OCI-LY7 (cell line): ENCODE data around the gene QSOX1. TPM values are rescaled to one million over a fixed set of nuclear protein-coding genes. Genes with fewer than 3 reads are reported as not detected.

Source experiments
- BruUV-seq: library from RNA; stranded (reverse); fragments of 400-500 nt; replicated peaks from 2 replicates; lab custom pipeline; 2021; lab: Mats Ljungman, UMichigan
- CTCF ChIA-PET: fragments of 300-600 bp; sonication (Branson Sonifier 250); formaldehyde crosslinking; loops from one replicate; lab custom pipeline; 2022; ENCODE audit warnings: antibody characterized with exemption; ENCODE audit not compliant: unreplicated experiment; lab: Charles Lee
- POLR2A ChIA-PET: fragments of 300-600 bp; sonication (Branson Sonifier 250); formaldehyde crosslinking; loops from one replicate; lab custom pipeline; 2022; ENCODE audit warnings: antibody characterized with exemption; lab: Charles Lee
- DNase-seq: peaks from one replicate; pipeline ENCODE4 v3.0.0-alpha.2; 2015; ENCODE audit warnings: low spot score
- H2AFZ ChIP-seq: fragments of 200-600 bp; sonication (generic), shearing (Covaris generic); 2 replicates; pipeline ENCODE4 v1.6.1; 2014; ENCODE audit warnings: mild to moderate bottlenecking, antibody characterized with exemption, low read length, moderate library complexity
- H3K27ac ChIP-seq: fragments of 200-600 bp; sonication (generic); 2 replicates; pipeline ENCODE4 v1.5.1; 2014; ENCODE audit warnings: mixed run types, low read depth, mild to moderate bottlenecking, moderate library complexity, low read length, inconsistent platforms; ENCODE audit not compliant: poor library complexity, severe bottlenecking
- H3K36me3 ChIP-seq: fragments of 200-600 bp; sonication (generic); 2 replicates; pipeline ENCODE4 v1.6.1; 2014; ENCODE audit warnings: mild to moderate bottlenecking, antibody characterized with exemption, low read length, moderate library complexity, mixed read lengths; ENCODE audit not compliant: insufficient read depth
- H3K4me1 ChIP-seq: fragments of 200-600 bp; sonication (generic); 2 replicates; pipeline ENCODE4 v1.5.1; 2014; ENCODE audit warnings: mild to moderate bottlenecking, low read length; ENCODE audit not compliant: insufficient read depth, poor library complexity, severe bottlenecking
- H3K4me2 ChIP-seq: fragments of 200-600 bp; sonication (generic); 2 replicates; pipeline ENCODE4 v1.6.1; 2014; ENCODE audit warnings: mild to moderate bottlenecking, low read length
- H3K4me3 ChIP-seq: fragments of 200-600 bp; sonication (generic); 2 replicates; pipeline ENCODE4 v1.5.1; 2014; ENCODE audit warnings: mild to moderate bottlenecking, low read depth, low read length; ENCODE audit not compliant: poor library complexity, severe bottlenecking
- H3K79me2 ChIP-seq: fragments of 200-600 bp; sonication (generic); 2 replicates; pipeline ENCODE4 v1.6.1; 2016; ENCODE audit warnings: low read depth, mild to moderate bottlenecking, low read length, moderate library complexity, mixed read lengths; ENCODE audit not compliant: insufficient read depth
- H3K9me2 ChIP-seq: fragments of 200-600 bp; sonication (generic); 2 replicates; pipeline ENCODE4 v1.6.1; 2016; ENCODE audit warnings: mild to moderate bottlenecking, low read length, mixed read lengths; ENCODE audit not compliant: insufficient read depth
- H3K9me3 ChIP-seq: fragments of 200-600 bp; sonication (generic); 2 replicates; pipeline ENCODE4 v1.6.1; 2014; ENCODE audit warnings: mild to moderate bottlenecking, mixed run types, low read length, mixed read lengths
- H4K20me1 ChIP-seq: fragments of 200-600 bp; sonication (generic); 2 replicates; pipeline ENCODE4 v1.6.1; 2014; ENCODE audit warnings: mild to moderate bottlenecking, antibody characterized with exemption, low read length, moderate library complexity, mixed read lengths; ENCODE audit not compliant: insufficient read depth
- CTCF ChIP-seq: fragments of 200-600 bp; sonication (generic); conservative IDR thresholded peaks from 2 replicates; pipeline ENCODE4 v1.5.1; 2014; ENCODE audit warnings: mild to moderate bottlenecking, antibody characterized with exemption, low read length, moderate library complexity, mixed read lengths
- EZH2phosphoT487 ChIP-seq: fragments of 200-600 bp; sonication (generic); IDR thresholded peaks from 2 replicates; pipeline ENCODE4 v1.6.1; 2018; ENCODE audit warnings: low read depth, borderline replicate concordance, mild to moderate bottlenecking, mixed run types, antibody characterized with exemption, low read length, moderate library complexity, mixed read lengths
- intact Hi-C: fragments of 100-400 bp; cut with micrococcal nuclease; formaldehyde crosslinking; loops from one replicate; pipeline ENCODE4 v1.10.0; 2022; ENCODE audit not compliant: unreplicated experiment
- total RNA-seq, 2 experiments: library from RNA; depleted of rRNA in 1 of 2; stranded (reverse); fragments of >200 nt in 1 of 2; shearing (Covaris generic) in 1 of 2; gene quantifications; 2 replicates each; pipeline ENCODE4 v1.2.3, GENCODE V29; 2014 to 2022

QSOX1 gene
- total RNA-seq, 2 experiments from 2014 or later: 8.4 to 23.6 TPM

GRCh38 chr1:180204231-180204630, 49.6 kb downstream of the QSOX1 start:
- H3K36me3 ChIP-seq: no peaks in the 10 kb centered on the region
- no peak overlapping the region for H3K27ac ChIP-seq
- no peaks in the 10 kb centered on the region for H3K9me3 ChIP-seq
- H2AFZ ChIP-seq: no peak overlapping the region
- H3K4me1 ChIP-seq: no peaks in the 10 kb centered on the region
- TF ChIP-seq CTCF: no peak
- TF ChIP-seq EZH2phosphoT487: no peak
- no peak overlapping the region for H3K4me3 ChIP-seq
- CTCF ChIA-PET: no interaction called here
- no peak for DNase-seq
- no peaks in the 10 kb centered on the region for H4K20me1 ChIP-seq
- POLR2A ChIA-PET: no interaction called here
- no TSS peak for BruUV-seq
- H3K4me2 ChIP-seq: no peak overlapping the region
- no peaks in the 10 kb centered on the region for H3K79me2 ChIP-seq
- no peaks in the 10 kb centered on the region for H3K9me2 ChIP-seq
- intact Hi-C loops: no loop called here

GRCh38 chr1:180206581-180206980, 51.9 kb downstream of the QSOX1 start:
- CTCF ChIA-PET: no interaction called here
- no peaks in the 10 kb centered on the region for H3K36me3 ChIP-seq
- POLR2A ChIA-PET: interaction anchor here (0.8 kb wide), 1 partner anchor 11 kb away, joined by 3 read pairs; no protein-coding TSS in a partner anchor

More at GRCh38 chr1:180206581-180206980, 51.9 kb downstream of the QSOX1 start:
- H3K9me3 ChIP-seq: no peaks in the 10 kb centered on the region
- no peak for DNase-seq
- no peaks in the 10 kb centered on the region for H3K4me1 ChIP-seq
- no peak overlapping the region for H3K4me3 ChIP-seq
- no peaks in the 10 kb centered on the region for H3K9me2 ChIP-seq
- no peak overlapping the region for H2AFZ ChIP-seq
- H3K79me2 ChIP-seq: no peaks in the 10 kb centered on the region
- TF ChIP-seq CTCF (no peak), EZH2phosphoT487 (no peak)
- intact Hi-C loops: no loop called here
- H3K4me2 ChIP-seq: no peak overlapping the region
- H3K27ac ChIP-seq: no peak overlapping the region
- H4K20me1 ChIP-seq: no peaks in the 10 kb centered on the region
- BruUV-seq: no TSS peak
